Breast epithelium (tissue), 4 donors: ENCODE data around the gene VPS41. TPM values are rescaled to one million over a fixed set of nuclear protein-coding genes. Genes with fewer than 3 reads are reported as not detected.

Source experiments
- DNase-seq, 2 donors: peaks; one replicate each; pipeline ENCODE4 v3.0.0-alpha.2; 2019; ENCODE audit warnings: low spot score in 2 of 2
- H3K27ac ChIP-seq, 2 donors: fragments of 200-600 bp; sonication (generic) in 1 of 2; one replicate each; pipeline ENCODE4 v1.5.1; 2016 to 2019; ENCODE audit warnings: mild to moderate bottlenecking in 1 of 2
- H3K27me3 ChIP-seq, 2 donors: fragments of 200-600 bp; sonication (generic) in 1 of 2; one replicate each; pipeline versions ENCODE4 v1.5.1 to v1.6.0; 2017 to 2019; ENCODE audit warnings: control low read depth in 1 of 2, mild to moderate bottlenecking in 1 of 2
- H3K36me3 ChIP-seq: fragments of 200-600 bp; one replicate; pipeline ENCODE4 v1.5.1; 2019
- H3K4me1 ChIP-seq, 2 donors: fragments of 200-600 bp; sonication (generic); one replicate each; pipeline ENCODE4 v1.5.1; 2016 to 2019; ENCODE audit warnings: control low read depth in 1 of 2
- H3K4me3 ChIP-seq, 3 donors: fragments of 200-600 bp; sonication (generic); 1 replicate in 2 of 3; 2 replicates in 1 of 3; pipeline ENCODE4 v1.5.1; 2016 to 2019; ENCODE audit warnings: mild to moderate bottlenecking in 3 of 3, moderate library complexity in 2 of 3
- H3K9me3 ChIP-seq, 2 donors: fragments of 200-600 bp; sonication (generic) in 1 of 2; one replicate each; pipeline ENCODE4 v1.5.1; 2016 to 2019; ENCODE audit warnings: control low read depth in 1 of 2
- CTCF ChIP-seq, 3 donors: fragments of 450-650 bp; IDR thresholded peaks; one replicate each; pipeline ENCODE4 v1.5.1; 2016 to 2017; ENCODE audit warnings: antibody characterized with exemption in 3 of 3, mild to moderate bottlenecking in 3 of 3, moderate library complexity in 3 of 3
- POLR2A ChIP-seq: fragments of 450-650 bp; IDR thresholded peaks from one replicate; pipeline ENCODE4 v1.6.1; 2016; ENCODE audit warnings: antibody characterized with exemption, mild to moderate bottlenecking, moderate library complexity
- POLR2AphosphoS5 ChIP-seq, 3 donors: sonication (generic); formaldehyde crosslinking; IDR thresholded peaks; one replicate each; pipeline ENCODE4 v1.6.1; 2017; ENCODE audit warnings: antibody characterized with exemption in 3 of 3
- intact Hi-C: fragments of 100-400 bp; cut with DNase I; formaldehyde crosslinking; loops from one replicate; pipeline ENCODE4 v1.15.1; 2023; ENCODE audit warnings: low total_unique reads
- total RNA-seq, 3 donors: library from RNA; depleted of rRNA; stranded (reverse); fragments of >200 nt; gene quantifications; one replicate each; pipeline ENCODE4 v1.1.0, GENCODE V29; 2016

VPS41 gene
- total RNA-seq, 3 donors from 2014 or later: 40.6 to 55.8 (median 45.8) TPM

- Histone ChIP-seq H3K36me3 (no peaks in the 10 kb centered on the region), H3K4me1 (no peaks in the 10 kb centered on the region), H3K4me3 (no peak overlapping the region), H3K27me3 (no peaks in the 10 kb centered on the region), H3K27ac (no peak overlapping the region), H3K9me3 (no peaks in the 10 kb centered on the region)
- intact Hi-C loops: no loop called here
- TF ChIP-seq CTCF (IDR thresholded peaks at IDR 0.05): no peak
- TF ChIP-seq POLR2AphosphoS5 (IDR thresholded peaks at IDR 0.05): no peak
- no peak for TF ChIP-seq POLR2A
- no peak for DNase-seq
These were observed 151.1 kb downstream of the VPS41 start for GRCh38 chr7:38757931-38758330.

- no peak for DNase-seq
- H3K36me3 ChIP-seq: no peaks in the 10 kb centered on the region
- no peak overlapping the region for H3K27ac ChIP-seq
- no peak overlapping the region for H3K4me3 ChIP-seq
- H3K9me3 ChIP-seq: no peaks in the 10 kb centered on the region
- intact Hi-C loops: no loop called here
- no peaks in the 10 kb centered on the region for H3K4me1 ChIP-seq
- H3K27me3 ChIP-seq: no peaks in the 10 kb centered on the region
- TF ChIP-seq POLR2A (no peak), POLR2AphosphoS5 (IDR thresholded peaks at IDR 0.05) (no peak), CTCF (IDR thresholded peaks at IDR 0.05) (no peak)
These were observed 152.5 kb downstream of the VPS41 start for GRCh38 chr7:38756521-38756920.

- TF ChIP-seq CTCF (IDR thresholded peaks at IDR 0.05) (no peak), POLR2AphosphoS5 (IDR thresholded peaks at IDR 0.05) (no peak), POLR2A (no peak)
- H3K9me3 ChIP-seq: no peaks in the 10 kb centered on the region
- H3K27ac ChIP-seq: no peak overlapping the region
- no peaks in the 10 kb centered on the region for H3K27me3 ChIP-seq
- intact Hi-C loops: no loop called here
- no peaks in the 10 kb centered on the region for H3K4me1 ChIP-seq
- no peaks in the 10 kb centered on the region for H3K36me3 ChIP-seq
- no peak for DNase-seq
- no peak overlapping the region for H3K4me3 ChIP-seq
These were observed 155.6 kb downstream of the VPS41 start for GRCh38 chr7:38753347-38753746.

- intact Hi-C loops: no loop called here
- Histone ChIP-seq H3K4me3 (no peak overlapping the region), H3K36me3 (peaks cover 5% of the 10 kb centered on the region), H3K27me3 (no peaks in the 10 kb centered on the region), H3K4me1 (no peaks in the 10 kb centered on the region), H3K9me3 (no peaks in the 10 kb centered on the region), H3K27ac (no peak overlapping the region)
- no peak for DNase-seq
- no peak for TF ChIP-seq CTCF (IDR thresholded peaks at IDR 0.05)
These were observed 157.6 kb downstream of the VPS41 start for GRCh38 chr7:38751416-38751815.

GRCh38 chr7:38748056-38748610 lies 160.9 kb downstream of the VPS41 start:
- peaks cover 5% of the 10 kb centered on the region for H3K36me3 ChIP-seq
- no peak overlapping the region for H3K4me3 ChIP-seq
- intact Hi-C loops: no loop called here

More at GRCh38 chr7:38748056-38748610, 160.9 kb downstream of the VPS41 start:
- TF ChIP-seq CTCF (IDR thresholded peaks at IDR 0.05): peak in 1 of 3 donors; percentile 25
- no peak for TF ChIP-seq POLR2AphosphoS5 (IDR thresholded peaks at IDR 0.05)
- no peak for DNase-seq
- no peaks in the 10 kb centered on the region for H3K9me3 ChIP-seq
- H3K27me3 ChIP-seq: no peaks in the 10 kb centered on the region
- no peaks in the 10 kb centered on the region for H3K4me1 ChIP-seq
- no peak overlapping the region for H3K27ac ChIP-seq
